NCI-H510A treated with DMSO at 0.1 percent for 48 hours (cell line): ENCODE results near the gene ARIH2.

Experiments
- DNase-seq: peaks from one replicate; lab custom pipeline; 2025; lab: John Stamatoyannopoulos, UW

ARIH2 gene

DNA sequence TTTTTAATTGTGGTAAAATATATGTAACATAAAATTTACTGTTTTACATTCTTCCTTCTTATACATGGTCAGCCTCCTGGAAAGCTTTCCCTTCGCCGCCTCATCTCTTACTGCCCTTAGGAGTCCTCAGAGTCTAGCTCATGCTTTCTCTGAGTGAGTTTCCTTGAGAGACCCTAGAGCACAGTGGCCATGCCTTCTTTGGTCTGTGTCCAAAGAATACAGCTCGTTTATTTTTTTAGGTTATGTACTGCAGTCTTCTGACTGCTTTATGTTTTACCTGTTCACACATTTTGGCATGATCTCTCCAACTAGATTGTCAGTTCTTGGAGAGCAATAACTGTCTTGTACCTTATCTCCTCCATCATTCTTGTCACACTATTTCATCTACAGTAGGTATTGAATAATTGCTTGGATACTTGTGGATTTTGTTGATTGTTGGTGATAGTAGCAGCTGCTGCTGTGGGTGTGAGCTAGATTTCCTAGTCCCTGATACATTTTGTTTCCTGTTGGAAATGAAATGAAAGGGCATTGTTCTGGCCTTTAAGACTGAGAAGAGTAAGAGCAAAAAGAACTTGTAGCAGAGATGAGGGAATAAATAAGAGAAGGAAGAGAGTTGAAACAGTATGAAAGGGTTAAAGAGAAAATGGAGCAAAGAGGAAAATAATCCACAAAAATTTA, 10.9 kb downstream of the ARIH2 start:
- DNase-seq = no peak

GRCh38 chr3:48930590-48930989, 11.9 kb downstream of the ARIH2 start:
- no peak for DNase-seq

DNA sequence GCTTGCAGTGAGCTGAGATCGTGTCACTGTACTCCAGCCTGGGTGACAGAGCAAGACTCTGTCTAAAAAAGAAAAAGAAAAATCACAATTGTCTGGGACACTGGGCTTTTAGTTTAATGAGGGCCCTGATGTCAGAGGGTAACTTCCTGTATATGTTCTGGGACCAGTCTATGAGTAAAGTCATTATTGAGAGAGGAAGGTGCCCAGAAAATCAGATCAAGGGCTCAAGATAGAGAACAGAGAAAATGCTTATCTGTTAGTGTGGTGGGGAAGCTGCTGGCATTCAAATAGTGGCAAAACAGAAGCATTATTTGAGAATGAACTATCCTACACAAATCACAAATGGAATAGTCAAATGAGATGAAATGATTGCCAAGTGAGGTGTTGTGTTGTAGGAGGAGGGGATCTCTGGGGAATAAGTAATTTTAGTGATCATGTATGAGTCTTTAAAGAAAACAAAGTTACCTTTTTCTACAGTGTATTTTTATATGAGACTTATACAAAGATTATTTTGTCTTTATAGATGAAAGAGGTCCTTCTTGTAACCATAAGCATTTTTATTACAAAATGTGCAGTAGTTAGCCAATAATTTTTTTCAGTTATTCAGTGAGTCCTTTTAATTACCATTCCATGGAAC, 13.4 kb downstream of the ARIH2 start:
- DNase-seq = no peak

GRCh38 chr3:48934333-48934991, 15.8 kb downstream of the ARIH2 start:
- DNase-seq = no peak

- no peak for DNase-seq
These were observed 16.9 kb downstream of the ARIH2 start for GRCh38 chr3:48935530-48935929.

DNA sequence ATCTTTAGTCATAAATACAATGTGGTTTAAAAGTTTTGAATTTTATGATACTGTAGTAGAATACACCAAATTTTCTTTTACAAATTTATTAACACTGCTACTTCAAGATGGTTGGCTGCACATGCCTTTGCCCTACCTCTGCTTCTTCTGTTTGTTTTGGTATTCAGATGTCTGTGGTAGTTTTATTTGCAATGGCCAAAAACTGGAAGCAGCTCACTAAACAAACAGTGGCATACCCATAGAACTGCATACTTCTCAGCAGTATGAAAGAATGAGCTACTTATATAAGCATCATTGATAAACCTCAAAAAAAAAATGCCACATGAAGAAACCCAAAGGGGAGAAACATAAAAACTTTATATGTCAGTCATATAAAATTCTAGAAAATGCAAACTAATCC, 19.5 kb downstream of the ARIH2 start:
- no peak for DNase-seq

- DNase-seq = no peak
These were observed 20.0 kb downstream of the ARIH2 start for GRCh38 chr3:48938689-48939088.

DNA sequence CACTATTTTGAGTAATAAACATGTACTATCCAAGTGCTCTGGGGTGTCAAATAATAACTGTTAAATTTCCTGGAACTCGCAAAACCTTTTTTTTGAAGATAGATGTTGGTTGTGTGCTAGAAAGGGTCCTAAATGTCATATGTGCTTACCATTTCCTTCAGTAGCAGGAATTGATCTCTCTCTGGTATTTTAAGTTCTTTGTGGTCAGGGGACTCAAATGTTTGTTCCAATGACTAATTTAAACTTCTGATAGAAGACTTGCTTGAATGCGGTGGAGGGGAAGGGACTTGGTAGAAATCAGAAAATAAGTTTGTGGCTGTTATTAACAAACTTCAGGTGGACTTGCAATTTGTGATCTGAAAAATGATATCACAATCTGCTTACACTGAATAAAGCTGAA, 26.8 kb downstream of the ARIH2 start:
- no peak for DNase-seq

DNA sequence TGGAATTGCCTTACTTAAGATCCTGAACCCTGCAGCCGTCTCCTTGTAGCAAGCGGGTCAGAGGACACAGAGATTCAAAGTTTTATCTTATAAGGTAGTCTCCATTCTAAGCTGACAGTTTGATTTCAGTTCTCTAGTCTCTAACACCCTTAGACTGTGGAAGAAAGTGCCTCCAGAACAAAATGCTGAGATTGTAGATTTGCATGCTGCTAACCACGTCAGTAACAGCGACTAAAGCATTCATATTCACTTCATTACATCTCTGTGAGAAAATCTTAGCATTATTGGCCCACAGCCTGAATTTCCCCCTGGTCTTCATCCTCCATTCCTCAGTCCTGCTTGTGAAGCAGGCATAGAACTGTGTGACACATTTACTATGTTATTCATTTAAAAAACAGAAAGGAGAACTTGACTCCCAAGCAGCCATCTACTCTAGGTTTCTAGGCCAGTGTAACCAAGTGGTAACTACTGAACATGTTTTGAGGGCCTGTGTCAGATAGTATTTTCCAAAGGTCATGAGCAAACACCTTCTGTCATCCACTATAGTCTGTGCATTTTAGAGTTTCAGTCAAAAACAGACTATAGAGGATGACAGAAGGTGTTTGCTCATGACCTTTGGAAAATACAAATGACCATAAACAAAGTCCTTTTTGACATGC, 27.4 kb downstream of the ARIH2 start:
- no peak for DNase-seq

DNA sequence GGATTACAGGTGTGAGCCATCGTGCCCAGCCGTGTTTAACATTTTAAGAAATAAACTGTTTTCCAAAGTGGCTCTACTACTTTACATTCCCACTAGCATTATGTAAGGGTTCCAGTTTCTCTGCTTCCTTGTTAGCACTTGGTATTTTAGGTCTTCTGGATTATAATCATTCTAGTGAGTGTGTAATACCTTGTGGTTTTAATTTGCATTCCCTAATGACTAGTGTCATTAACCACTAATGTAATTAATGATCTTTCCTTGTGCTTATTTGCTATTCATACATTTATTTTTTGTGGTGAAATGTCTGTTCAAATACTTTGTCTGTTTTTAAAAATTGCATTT, 30.7 kb downstream of the ARIH2 start:
- no peak for DNase-seq

- DNase-seq = no peak
These were observed 31.4 kb downstream of the ARIH2 start for GRCh38 chr3:48950051-48950450.

- no peak for DNase-seq
These were observed 33.1 kb downstream of the ARIH2 start for GRCh38 chr3:48951764-48952163.

DNA sequence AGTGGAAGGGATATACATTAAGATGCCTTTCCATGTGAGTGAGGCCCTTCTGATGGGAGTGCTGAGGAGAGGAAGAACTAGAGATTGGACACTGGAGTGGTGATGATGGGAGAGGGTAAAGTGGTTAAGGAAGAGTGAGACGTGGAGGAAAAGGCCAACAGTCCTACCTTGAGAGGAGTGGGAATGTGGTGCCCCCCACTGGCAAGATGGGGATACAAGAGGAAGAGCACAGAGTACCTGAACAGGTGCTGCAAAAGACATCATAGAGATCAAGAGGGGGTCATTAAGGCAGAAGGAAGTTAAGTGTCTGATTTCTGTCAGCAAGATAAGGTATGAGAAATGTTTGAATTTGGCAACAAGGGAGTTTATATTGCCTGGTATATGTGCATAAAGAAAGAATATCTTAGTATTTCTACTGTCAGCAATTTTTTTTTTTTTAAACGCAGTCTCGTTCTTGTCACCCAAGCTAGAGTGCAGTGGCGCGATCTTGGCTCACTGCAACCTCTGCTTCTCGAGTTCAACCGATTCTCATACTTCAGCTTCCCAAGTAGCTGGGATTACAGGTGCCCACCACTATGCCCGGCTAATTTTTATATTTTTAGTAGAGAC, 34.0 kb downstream of the ARIH2 start:
- peak; percentile 15 for DNase-seq

- no peak for DNase-seq
These were observed 38.5 kb downstream of the ARIH2 start for GRCh38 chr3:48957006-48957705.

- no peak for DNase-seq
These were observed 42.3 kb downstream of the ARIH2 start for GRCh38 chr3:48960841-48961413.

DNA sequence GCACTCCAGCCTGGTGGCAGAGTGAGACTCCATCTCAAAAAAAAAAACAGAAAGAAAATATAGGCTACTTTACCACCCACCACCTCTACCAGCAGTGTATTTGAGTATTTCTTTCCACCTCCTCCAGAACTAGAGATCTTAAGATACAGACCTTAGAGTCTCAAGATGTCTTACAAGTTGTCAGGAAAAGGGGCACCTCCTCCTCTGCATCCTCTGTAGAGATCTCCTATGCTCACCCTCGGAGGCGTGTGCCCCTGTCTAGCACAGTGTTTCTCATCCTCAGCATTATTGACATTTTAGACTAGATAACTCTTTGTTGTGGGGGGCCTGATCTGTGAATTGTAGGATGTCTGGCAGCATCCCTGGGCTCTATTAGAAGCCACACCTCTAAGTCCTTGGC, 43.7 kb downstream of the ARIH2 start:
- no peak for DNase-seq

GRCh38 chr3:48962939-48963338, 44.3 kb downstream of the ARIH2 start:
- DNase-seq = no peak

DNA sequence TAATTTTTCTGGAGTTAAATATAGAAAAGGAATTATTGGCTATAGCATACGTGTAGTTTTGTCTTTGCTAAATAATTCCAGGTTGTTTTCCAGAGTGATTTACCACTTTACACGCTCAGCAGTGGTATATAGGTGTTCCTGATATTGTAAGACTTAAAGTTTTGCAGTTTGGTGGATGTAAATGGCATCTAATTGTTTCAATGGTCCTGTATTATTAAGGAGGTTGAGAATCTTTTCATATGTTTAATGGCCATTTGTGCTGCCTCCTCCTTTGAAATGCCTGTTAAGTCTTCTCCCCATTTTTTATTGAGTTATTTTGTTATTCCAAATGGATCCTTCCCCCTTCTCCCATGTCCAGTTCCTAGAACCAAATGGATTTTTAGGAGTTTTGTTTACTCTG, 44.9 kb downstream of the ARIH2 start:
- no peak for DNase-seq

GRCh38 chr3:48966367-48966766, 47.7 kb downstream of the ARIH2 start:
- DNase-seq = no peak

DNA sequence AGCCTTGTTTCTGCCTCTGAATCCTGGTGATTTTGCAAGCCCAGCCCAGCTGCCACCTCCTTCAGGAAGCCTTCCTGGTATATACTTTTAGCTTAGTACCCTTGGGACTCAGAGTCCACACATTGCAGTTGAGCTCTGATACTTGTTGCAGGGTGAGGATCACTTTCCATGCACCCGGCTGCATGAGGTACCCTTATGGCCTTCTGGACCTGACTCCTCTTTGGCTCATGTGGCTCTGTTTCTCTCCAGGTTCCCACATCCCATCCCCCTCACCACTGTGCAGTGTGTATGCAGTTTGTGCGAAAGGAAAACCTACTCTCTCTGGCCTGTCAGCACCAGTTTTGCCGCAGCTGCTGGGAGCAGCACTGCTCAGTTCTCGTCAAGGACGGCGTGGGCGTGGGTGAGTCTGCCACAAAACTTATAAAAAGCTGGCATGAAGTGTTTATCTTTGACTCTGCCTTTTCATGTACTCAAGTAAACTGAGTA, 48.3 kb downstream of the ARIH2 start:
- DNase-seq = no peak

- no peak for DNase-seq
These were observed 51.9 kb downstream of the ARIH2 start for GRCh38 chr3:48970586-48970985.
